GM18505 (cell line): ENCODE results near the gene TBK1.
"Not testable (repeated sequence)": the region's sequence is repeated elsewhere in the genome, so short reads cannot be mapped to it uniquely, and the experiment has no call there.

ENCODE experiments used
- ATAC-seq: cut with Tn5 transposase; IDR thresholded peaks from one replicate; pipeline ENCODE4 v1.9.1; 2021; ENCODE audit not compliant: unreplicated experiment
- POLR2A ChIP-seq: IDR thresholded peaks from 4 replicates; pipeline ENCODE4 v1.6.1; 2011; ENCODE audit warnings: borderline replicate concordance; ENCODE audit not compliant: insufficient read depth, insufficient read length; ENCODE audit errors: extremely low read depth

The TBK1 gene

GRCh38 chr12:64496839-64497400 is 45.0 kb downstream of the TBK1 start:
- no peak for TF ChIP-seq POLR2A
- no peak for ATAC-seq

- TF ChIP-seq POLR2A = no peak
- no peak for ATAC-seq
Observed at GRCh38 chr12:64497484-64497883, 45.6 kb downstream of the TBK1 start.

- TF ChIP-seq POLR2A = no peak
- no peak for ATAC-seq
Observed at GRCh38 chr12:64497903-64498302, 46.0 kb downstream of the TBK1 start.

- TF ChIP-seq POLR2A = no peak
- ATAC-seq = no peak
Observed at GRCh38 chr12:64500394-64500793, 48.5 kb downstream of the TBK1 start.

GRCh38 chr12:64501486-64501885 is 49.6 kb downstream of the TBK1 start:
- no peak for TF ChIP-seq POLR2A
- ATAC-seq = no peak

GRCh38 chr12:64506955-64507354 is 55.0 kb downstream of the TBK1 start:
- ATAC-seq = no peak
- no peak for TF ChIP-seq POLR2A

- no peak for TF ChIP-seq POLR2A
- ATAC-seq = no peak
Observed at GRCh38 chr12:64510667-64511066, 58.7 kb downstream of the TBK1 start.

GRCh38 chr12:64518396-64518795 is 66.5 kb downstream of the TBK1 start:
- TF ChIP-seq POLR2A = no peak
- ATAC-seq = no peak

- no peak for TF ChIP-seq POLR2A
- ATAC-seq = no peak
Observed at GRCh38 chr12:64521833-64522232, 69.9 kb downstream of the TBK1 start.

- TF ChIP-seq POLR2A = no peak
Observed at GRCh38 chr12:64522316-64522715, 70.4 kb downstream of the TBK1 start.

GRCh38 chr12:64522807-64523206 is 70.9 kb downstream of the TBK1 start:
- TF ChIP-seq POLR2A = no peak
- ATAC-seq = no peak

More at GRCh38 chr12:64522316-64522715, 70.4 kb downstream of the TBK1 start:
- ATAC-seq = no peak

- ATAC-seq = not testable (repeated sequence)
Observed at GRCh38 chr12:64523565-64524444, 71.9 kb downstream of the TBK1 start.

- no peak for TF ChIP-seq POLR2A
- ATAC-seq = no peak
Observed at GRCh38 chr12:64525461-64526160, 73.7 kb downstream of the TBK1 start.

GRCh38 chr12:64526859-64527258 is 74.9 kb downstream of the TBK1 start:
- TF ChIP-seq POLR2A = no peak
- no peak for ATAC-seq
